DOHH2 (cell line): ENCODE results near the gene CAMSAP1.

Experiments used
- H3F3A ChIP-seq: fragments of 200-600 bp; sonication (generic), shearing (Covaris generic); 2 replicates; pipeline ENCODE4 v1.6.0; 2016; ENCODE audit warnings: antibody characterized with exemption, mild to moderate bottlenecking; ENCODE audit not compliant: control insufficient read depth, insufficient read depth
- H3K27ac ChIP-seq: fragments of 200-600 bp; sonication (generic); 2 replicates; pipeline ENCODE4 v1.5.1; 2014; ENCODE audit warnings: low read depth, mild to moderate bottlenecking, low read length, moderate library complexity
- H3K27me3 ChIP-seq: fragments of 200-600 bp; sonication (generic); 2 replicates; pipeline ENCODE4 v1.6.1; 2014; ENCODE audit warnings: mild to moderate bottlenecking, low read length, mixed read lengths; ENCODE audit not compliant: control insufficient read depth
- H3K36me3 ChIP-seq: fragments of 200-600 bp; sonication (generic); 2 replicates; pipeline ENCODE4 v1.6.1; 2014; ENCODE audit warnings: mild to moderate bottlenecking, low read length, moderate library complexity, mixed read lengths; ENCODE audit not compliant: control insufficient read depth
- H3K4me1 ChIP-seq: fragments of 200-600 bp; sonication (generic); 2 replicates; pipeline ENCODE4 v1.6.1; 2014; ENCODE audit warnings: mild to moderate bottlenecking, low read length, mixed read lengths; ENCODE audit not compliant: control insufficient read depth
- H3K4me2 ChIP-seq: fragments of 200-600 bp; sonication (generic); 2 replicates; pipeline ENCODE4 v1.6.0; 2014; ENCODE audit warnings: mild to moderate bottlenecking, low read length, moderate library complexity
- H3K4me3 ChIP-seq: fragments of 200-600 bp; sonication (generic); 2 replicates; pipeline ENCODE4 v1.5.1; 2014; ENCODE audit warnings: mild to moderate bottlenecking, low read length, mixed read lengths
- H3K79me2 ChIP-seq: fragments of 200-600 bp; sonication (generic); 2 replicates; pipeline ENCODE4 v1.6.1; 2014; ENCODE audit warnings: mild to moderate bottlenecking, low read length, mixed read lengths; ENCODE audit not compliant: control insufficient read depth
- H3K9me2 ChIP-seq: fragments of 200-600 bp; sonication (generic); replicated peaks from 2 replicates; pipeline ENCODE4 v1.6.1; 2014; ENCODE audit warnings: mild to moderate bottlenecking, low read length, mixed read lengths; ENCODE audit not compliant: control insufficient read depth
- H3K9me3 ChIP-seq: fragments of 200-600 bp; sonication (generic); 2 replicates; pipeline ENCODE4 v1.6.1; 2014; ENCODE audit warnings: antibody characterized with exemption, low read length, mixed read lengths; ENCODE audit not compliant: control insufficient read depth, insufficient read depth
- H4K20me1 ChIP-seq: fragments of 200-600 bp; sonication (generic); 2 replicates; pipeline ENCODE4 v1.6.0; 2014; ENCODE audit warnings: low read depth, mild to moderate bottlenecking, antibody characterized with exemption, low read length, moderate library complexity; ENCODE audit not compliant: control insufficient read depth, insufficient read depth
- EZH2phosphoT487 ChIP-seq: fragments of 200-600 bp; sonication (generic); IDR thresholded peaks from 2 replicates; pipeline ENCODE4 v1.6.1; 2017; ENCODE audit warnings: borderline replicate concordance, mild to moderate bottlenecking, antibody characterized with exemption, low read length, moderate library complexity, mixed read lengths
- TF ChIP-seq, protein P1 (sequence below): fragments of 200-600 bp; sonication (generic); IDR thresholded peaks from one replicate; pipeline ENCODE4 v1.5.1; 2014; ENCODE audit warnings: antibody characterized with exemption, mild to moderate bottlenecking, low read depth, low read length; ENCODE audit not compliant: poor library complexity, severe bottlenecking

CAMSAP1 gene

DNA sequence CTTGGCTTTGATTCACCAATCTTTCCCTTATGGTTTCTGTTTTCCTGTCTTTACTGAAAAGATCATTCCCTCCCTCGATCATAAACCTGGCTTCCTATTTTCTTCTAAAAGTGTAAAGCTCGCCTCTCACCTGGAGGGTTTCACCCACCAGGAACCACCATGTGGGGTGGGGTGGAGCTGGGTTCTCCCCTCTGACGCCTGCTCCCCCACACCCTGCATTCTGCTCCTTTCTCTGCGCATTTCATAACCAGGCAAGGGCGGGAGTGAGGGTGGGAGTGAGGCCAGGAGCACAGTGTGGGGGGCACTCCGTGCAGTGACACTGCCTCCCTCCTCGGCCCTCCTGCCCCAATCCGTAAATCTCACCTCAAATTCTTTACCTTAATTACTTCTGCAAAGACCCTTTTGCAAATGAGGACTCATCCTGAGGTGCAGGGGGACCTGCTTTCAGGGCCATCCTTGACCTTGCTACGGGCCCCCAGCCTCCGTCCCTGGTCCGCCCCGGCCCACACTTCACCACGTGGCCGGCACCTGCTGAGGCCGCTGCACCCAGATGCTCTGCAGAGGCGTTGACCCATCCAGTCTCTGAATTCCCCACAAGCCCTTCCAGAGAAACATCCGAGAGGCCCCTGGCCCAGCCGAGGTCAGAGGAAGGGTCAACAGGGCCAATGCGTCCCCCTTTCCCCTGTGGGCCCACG is 146.0 kb downstream of the CAMSAP1 start:
- no peak overlapping the region for H3K4me3 ChIP-seq
- H3K27me3 ChIP-seq = no peaks in the 10 kb centered on the region
- H3K4me1 ChIP-seq = no peaks in the 10 kb centered on the region
- no peaks in the 10 kb centered on the region; the same call in 1 of the 2 replicates for H3K9me3 ChIP-seq
- no peaks in the 10 kb centered on the region for H3K9me2 ChIP-seq
- H3K4me2 ChIP-seq = no peak overlapping the region
- no peaks in the 10 kb centered on the region for H3K79me2 ChIP-seq
- no peak for TF ChIP-seq EZH2phosphoT487
- TF ChIP-seq, protein P1, sequence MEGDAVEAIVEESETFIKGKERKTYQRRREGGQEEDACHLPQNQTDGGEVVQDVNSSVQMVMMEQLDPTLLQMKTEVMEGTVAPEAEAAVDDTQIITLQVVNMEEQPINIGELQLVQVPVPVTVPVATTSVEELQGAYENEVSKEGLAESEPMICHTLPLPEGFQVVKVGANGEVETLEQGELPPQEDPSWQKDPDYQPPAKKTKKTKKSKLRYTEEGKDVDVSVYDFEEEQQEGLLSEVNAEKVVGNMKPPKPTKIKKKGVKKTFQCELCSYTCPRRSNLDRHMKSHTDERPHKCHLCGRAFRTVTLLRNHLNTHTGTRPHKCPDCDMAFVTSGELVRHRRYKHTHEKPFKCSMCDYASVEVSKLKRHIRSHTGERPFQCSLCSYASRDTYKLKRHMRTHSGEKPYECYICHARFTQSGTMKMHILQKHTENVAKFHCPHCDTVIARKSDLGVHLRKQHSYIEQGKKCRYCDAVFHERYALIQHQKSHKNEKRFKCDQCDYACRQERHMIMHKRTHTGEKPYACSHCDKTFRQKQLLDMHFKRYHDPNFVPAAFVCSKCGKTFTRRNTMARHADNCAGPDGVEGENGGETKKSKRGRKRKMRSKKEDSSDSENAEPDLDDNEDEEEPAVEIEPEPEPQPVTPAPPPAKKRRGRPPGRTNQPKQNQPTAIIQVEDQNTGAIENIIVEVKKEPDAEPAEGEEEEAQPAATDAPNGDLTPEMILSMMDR = no peak
- no peak overlapping the region for H3K27ac ChIP-seq
- no peaks in the 10 kb centered on the region for H4K20me1 ChIP-seq
- no peaks in the 10 kb centered on the region for H3F3A ChIP-seq
- no peaks in the 10 kb centered on the region for H3K36me3 ChIP-seq

GRCh38 chr9:135760465-135760864 is 146.9 kb downstream of the CAMSAP1 start:
- no peaks in the 10 kb centered on the region for H3K4me1 ChIP-seq
- no peak overlapping the region for H3K4me2 ChIP-seq
- H3K36me3 ChIP-seq = no peaks in the 10 kb centered on the region
- H3K4me3 ChIP-seq = no peak overlapping the region
- no peaks in the 10 kb centered on the region for H3K79me2 ChIP-seq
- H3K27me3 ChIP-seq = no peaks in the 10 kb centered on the region
- TF ChIP-seq, protein P1 = no peak
- no peak for TF ChIP-seq EZH2phosphoT487
- no peaks in the 10 kb centered on the region for H3K9me2 ChIP-seq
- no peaks in the 10 kb centered on the region for H3K9me3 ChIP-seq
- no peaks in the 10 kb centered on the region for H3F3A ChIP-seq
- H4K20me1 ChIP-seq = no peaks in the 10 kb centered on the region
- H3K27ac ChIP-seq = no peak overlapping the region

DNA sequence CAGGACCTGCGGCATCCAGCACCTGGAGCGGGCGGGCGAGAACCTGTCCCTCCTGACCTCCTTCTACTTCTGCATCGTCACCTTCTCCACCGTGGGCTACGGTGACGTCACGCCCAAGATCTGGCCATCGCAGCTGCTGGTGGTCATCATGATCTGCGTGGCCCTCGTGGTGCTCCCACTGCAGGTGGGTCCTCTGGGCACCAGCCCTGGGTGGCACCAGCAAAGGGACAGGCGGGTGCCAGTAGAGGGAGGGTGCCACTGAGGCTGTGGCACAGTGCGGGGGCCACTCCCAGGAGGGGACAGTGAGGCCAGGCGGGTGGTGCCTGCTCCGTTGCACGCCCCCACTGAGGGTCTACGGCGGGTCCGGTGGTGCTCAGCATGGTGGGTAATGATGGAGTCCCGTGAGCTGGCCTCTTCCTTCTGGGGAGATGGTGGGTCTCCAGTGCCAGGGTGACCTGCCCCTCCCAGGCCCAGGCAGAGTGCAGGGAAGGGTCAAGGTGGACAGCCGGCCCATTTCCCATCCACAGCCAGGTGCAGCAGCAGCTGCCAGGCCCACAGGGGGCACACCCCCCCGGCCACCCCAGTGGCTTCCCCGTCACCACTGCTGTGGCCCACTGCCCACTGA is 147.6 kb downstream of the CAMSAP1 start:
- Histone ChIP-seq H3K4me1 (no peaks in the 10 kb centered on the region), H3K9me2 (no peaks in the 10 kb centered on the region), H3K9me3 (no peaks in the 10 kb centered on the region), H3K27me3 (no peaks in the 10 kb centered on the region), H3K4me2 (no peak overlapping the region), H3K27ac (no peak overlapping the region), H3K4me3 (no peak overlapping the region), H3F3A (no peaks in the 10 kb centered on the region), H3K36me3 (no peaks in the 10 kb centered on the region), H4K20me1 (no peaks in the 10 kb centered on the region), H3K79me2 (no peaks in the 10 kb centered on the region)
- no peak for TF ChIP-seq EZH2phosphoT487
- TF ChIP-seq, protein P1 = no peak
